Measurements from ENCODE around the gene OMA1.

OMA1 gene

DNA sequence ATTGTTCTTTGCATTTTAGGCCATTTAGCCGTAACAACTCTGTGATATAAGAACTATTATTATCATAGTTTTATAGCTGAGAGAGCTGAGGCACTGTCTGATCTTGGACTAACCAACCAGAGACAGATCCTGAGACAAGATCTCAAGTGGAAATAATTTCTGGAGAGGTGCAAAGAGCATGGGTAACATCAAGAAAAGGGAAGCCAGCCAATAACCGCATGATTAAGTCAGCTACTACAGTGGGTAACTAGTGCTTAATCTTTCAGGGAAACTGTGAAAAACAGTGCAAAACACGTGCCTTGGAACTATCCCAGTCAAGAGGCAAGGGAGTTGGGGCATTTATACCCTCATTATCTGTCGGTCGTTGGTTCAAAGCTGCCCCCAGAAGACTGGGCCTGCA is 105.8 kb downstream of the OMA1 start:
- no peak for DNase-seq (ENCODE audit: low read depth)
- H3K4me3 ChIP-seq (ENCODE audit: low read depth, low read length), result no peak overlapping the region

DNA sequence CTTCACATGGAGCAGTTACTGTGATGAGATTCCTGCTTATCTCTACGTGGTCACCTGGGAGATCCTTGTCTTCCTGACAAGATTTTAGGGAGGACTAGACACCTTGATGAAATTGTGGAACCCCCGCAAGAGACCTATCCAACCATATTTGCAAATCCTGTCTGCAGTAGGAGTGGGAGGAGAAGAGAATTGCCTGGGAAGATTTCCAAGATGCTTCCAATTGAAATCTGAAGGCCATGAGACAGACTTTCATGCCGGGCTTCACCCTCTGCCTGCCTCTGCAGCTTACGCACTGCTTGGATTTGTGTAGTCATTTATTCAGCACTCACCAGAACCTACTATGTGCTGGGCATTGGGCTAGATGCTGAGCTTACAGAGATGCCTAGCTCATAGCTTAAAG is 106.6 kb downstream of the OMA1 start:
- no peak for DNase-seq (ENCODE audit: low read depth)
- no peak overlapping the region for H3K4me3 ChIP-seq (ENCODE audit: low read depth, low read length)

DNA sequence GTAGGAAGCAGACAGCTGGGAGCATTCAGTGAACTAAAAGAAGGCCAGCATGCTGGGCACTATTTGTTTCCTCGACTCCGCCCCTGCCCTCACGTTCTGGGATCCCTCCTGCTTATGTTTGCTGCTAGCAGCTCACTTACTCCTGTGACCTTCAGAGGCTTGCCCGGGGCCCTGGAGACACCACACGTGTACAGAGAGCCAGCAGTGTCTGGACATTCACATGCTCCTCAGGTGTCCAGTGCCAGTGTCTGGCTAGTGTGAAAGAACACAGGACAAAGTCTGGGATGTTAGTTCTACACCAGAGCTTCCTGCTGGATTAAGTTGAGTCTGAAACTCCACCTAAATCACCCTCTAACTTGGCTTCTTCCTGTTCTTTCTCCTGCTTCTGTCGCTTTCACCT is 108.1 kb downstream of the OMA1 start:
- H3K4me3 ChIP-seq (ENCODE audit: low read depth, low read length), result no peak overlapping the region
- no peak for DNase-seq (ENCODE audit: low read depth)

DNA sequence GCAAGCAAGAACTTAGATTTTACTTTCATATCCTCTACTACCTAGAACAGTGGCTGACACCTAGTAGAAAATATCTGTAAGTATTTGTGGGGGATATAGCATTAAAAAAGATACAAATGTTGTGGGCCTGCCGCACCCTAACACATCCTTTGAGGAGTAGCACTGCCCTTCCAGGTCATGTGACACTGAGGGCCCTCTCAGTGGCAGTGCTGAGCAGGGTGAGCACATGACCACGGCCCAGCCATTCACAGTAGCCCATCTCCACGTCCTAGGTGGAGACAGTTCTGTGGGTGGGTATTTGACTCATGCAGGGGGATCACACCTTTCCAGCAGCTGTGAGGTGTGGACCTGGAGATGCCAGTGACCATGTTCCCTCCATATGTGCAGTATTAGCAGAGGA is 108.9 kb downstream of the OMA1 start:
- no peak overlapping the region for H3K4me3 ChIP-seq (ENCODE audit: low read depth, low read length)
- no peak for DNase-seq (ENCODE audit: low read depth)

DNA sequence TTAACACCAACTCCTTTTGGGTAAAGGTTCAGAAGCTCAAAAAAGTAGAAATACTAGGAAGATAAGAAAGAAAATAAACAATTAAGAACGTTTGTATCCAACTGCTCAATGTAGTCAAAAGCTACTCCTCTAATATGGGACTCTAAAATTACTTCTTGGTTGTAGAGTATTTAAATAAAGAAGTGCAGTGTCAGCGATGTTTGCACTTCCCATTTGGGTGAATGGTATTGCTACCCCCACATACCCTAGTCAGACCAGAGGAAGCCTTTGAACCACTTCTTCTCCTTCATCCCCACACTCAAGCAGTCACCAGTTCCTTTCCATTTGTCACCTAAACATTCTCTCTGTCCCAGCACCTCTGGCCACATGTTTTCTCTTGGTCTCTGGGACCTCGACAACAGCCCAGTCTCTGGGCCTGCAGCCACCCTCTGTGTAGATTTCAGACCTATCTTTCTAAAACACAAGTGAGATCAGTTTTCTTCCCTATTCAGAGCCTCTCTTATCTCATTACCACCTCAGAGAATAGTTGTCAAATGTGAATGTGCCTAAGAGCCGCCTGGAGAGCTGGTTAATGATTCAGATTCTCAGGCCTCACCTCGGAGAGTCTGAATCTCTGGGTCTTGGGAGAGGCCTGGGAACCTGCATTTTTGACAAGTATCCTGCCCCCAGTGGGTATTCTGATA is 109.8 kb downstream of the OMA1 start:
- H3K4me3 ChIP-seq (ENCODE audit: low read depth, low read length), result no peak overlapping the region
- DNase-seq (ENCODE audit: low read depth), result no peak

DNA sequence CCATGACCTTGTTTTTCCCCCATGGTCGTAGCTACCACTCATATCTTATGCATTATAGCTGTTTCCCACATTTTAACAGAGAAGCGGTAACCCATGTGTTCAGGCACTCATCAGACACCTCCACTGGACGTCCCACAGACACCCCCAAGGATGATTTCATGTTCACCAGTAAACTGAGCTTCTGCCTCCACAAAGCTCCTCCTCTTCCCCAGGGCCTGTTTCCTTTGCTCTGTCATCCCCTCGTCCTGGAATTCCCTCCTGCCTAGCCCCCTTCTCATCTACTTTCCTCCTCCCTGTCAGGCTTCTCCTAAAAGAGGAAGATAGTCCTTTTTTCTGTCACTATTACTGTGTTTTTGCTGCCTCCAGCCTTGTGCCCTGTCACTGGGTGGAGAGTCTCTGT is 111.2 kb downstream of the OMA1 start:
- H3K4me3 ChIP-seq (ENCODE audit: low read depth, low read length), result no peak overlapping the region
- DNase-seq (ENCODE audit: low read depth), result no peak

DNA sequence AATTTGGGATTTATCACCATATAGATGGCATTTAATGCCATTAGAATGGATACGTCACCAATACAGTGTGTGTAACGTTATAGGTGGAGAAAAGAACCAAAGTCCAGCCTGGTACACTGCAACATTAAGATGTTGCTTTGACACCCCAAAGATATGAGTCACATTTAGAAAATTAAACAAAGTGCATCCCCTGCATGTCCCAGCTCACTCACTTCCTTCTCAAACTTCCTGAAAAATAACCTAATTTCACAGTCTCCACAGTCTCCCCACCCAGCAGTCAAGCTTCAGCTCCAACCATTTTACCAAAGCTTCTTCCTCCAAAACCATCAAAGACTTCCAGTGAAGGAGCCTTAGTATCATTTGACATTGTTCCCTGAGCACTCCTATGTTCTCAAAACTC is 111.9 kb downstream of the OMA1 start:
- no peak for DNase-seq (ENCODE audit: low read depth)
- no peak overlapping the region for H3K4me3 ChIP-seq (ENCODE audit: low read depth, low read length)

DNA sequence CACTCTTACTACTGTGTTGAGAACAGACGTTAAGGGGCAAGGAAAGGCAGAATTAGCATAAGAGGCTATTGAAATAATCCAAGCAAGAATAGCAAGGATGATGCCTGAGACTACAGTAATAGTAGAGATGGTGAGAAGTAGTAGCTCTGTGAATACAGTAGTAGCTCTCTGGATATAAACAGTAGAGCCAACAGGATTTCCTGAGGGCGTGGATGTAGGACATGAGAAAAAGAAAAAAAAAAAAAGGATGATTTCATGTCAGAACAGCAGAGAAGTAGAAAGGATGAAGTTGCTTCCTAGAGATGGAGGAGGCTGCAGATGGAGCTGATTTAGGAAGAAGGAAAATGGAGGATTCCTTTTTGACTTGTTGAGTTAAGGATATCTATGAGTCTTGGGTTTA is 112.3 kb downstream of the OMA1 start:
- no peak overlapping the region for H3K4me3 ChIP-seq (ENCODE audit: low read depth, low read length)
- no peak for DNase-seq (ENCODE audit: low read depth)

DNA sequence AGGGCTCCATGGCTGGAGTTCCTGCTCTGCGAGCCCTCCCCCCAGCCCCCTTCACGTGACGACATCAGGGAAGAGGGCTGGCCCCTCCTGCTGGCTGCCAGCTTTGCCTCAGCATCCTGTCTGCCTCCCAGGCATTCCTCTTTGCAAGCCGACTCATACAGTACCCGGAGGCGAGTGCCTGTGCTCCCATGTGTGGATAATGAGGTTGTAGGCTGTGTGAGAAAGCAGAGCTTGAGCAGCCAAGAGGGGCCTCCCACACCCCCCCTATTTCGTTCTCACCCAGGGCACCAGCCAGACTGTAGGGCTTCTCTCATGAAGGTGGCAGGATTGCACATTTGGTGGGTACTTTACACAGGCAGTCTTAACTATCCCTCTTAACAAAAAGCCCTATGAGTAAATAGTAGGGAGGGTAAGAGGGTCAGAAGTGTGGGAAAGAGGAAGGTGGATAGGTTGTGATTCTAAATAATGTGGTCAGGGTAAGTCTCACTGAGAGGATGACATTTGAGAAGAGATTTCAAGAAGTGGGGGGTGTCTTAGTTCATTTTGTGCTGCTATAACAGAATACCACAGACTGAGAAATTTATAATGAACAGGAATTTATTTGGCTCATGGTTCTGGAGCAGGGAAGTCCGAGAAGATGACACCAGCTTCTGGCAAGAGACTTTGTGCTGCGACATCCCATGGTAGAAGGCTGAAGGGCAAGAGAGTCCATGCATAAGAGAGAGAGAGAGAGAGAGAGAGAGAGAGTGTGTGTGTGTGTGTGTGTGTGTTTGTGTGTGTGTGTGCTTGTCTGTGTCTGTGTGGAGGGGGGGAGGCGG is 113.5 kb downstream of the OMA1 start:
- no peak overlapping the region for H3K4me3 ChIP-seq (ENCODE audit: low read depth, low read length)
- DNase-seq (ENCODE audit: low read depth), result no peak

DNA sequence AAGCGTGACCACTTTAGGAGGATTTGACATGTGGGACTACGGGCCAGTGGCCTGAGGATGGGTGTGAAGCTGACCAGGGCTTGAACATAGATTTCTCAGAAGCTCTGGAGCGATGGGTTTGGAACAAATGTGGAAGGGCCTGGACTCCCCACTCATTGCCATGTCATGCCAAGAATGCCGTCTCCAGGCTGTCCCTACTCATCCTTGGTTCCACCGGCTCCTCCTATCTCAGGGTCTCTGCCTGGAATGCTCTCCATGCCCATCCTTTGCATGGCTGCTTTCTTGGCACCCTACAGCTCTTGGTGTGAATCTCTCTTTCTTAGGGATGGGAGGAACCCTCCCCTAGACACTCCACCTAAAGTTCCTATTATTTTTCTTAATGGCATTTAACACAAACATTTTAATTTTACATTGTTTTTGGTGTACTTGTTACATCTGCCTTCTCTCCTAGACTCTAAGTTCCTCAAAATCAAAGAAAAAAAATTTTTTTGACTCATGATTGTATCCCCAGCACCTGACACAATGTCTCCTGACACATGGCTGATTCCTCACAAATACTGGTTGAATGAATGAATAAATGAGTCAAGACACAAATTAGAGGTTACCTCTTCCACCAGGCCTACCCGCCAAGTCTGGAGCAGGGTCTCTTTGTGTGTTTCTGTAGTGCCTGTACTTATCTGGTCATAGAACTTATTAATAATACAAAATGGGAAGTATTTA is 114.5 kb downstream of the OMA1 start:
- H3K4me3 ChIP-seq (ENCODE audit: low read depth, low read length), result no peak overlapping the region
- DNase-seq (ENCODE audit: low read depth), result no peak

Measured in skeletal muscle cell (primary cell).